ENCODE measurements around the gene CASK.

- TF ChIP-seq POLR2A (IDR thresholded peaks at IDR 0.05) = no peak
- TF ChIP-seq, protein P1, sequence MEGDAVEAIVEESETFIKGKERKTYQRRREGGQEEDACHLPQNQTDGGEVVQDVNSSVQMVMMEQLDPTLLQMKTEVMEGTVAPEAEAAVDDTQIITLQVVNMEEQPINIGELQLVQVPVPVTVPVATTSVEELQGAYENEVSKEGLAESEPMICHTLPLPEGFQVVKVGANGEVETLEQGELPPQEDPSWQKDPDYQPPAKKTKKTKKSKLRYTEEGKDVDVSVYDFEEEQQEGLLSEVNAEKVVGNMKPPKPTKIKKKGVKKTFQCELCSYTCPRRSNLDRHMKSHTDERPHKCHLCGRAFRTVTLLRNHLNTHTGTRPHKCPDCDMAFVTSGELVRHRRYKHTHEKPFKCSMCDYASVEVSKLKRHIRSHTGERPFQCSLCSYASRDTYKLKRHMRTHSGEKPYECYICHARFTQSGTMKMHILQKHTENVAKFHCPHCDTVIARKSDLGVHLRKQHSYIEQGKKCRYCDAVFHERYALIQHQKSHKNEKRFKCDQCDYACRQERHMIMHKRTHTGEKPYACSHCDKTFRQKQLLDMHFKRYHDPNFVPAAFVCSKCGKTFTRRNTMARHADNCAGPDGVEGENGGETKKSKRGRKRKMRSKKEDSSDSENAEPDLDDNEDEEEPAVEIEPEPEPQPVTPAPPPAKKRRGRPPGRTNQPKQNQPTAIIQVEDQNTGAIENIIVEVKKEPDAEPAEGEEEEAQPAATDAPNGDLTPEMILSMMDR (IDR thresholded peaks at IDR 0.05 in 8 of 11, conservative IDR thresholded peaks at IDR 0.05 in 3 of 11) = no peak
Measured at GRCh38 chrX:41779941-41780340, 143.4 kb downstream of the CASK start.
